NK-92 (cell line): ENCODE data around the gene FMN2.

Experiments
- DNase-seq: peaks from one replicate; lab custom pipeline; 2025; ENCODE audit not compliant: unreplicated experiment; lab: John Stamatoyannopoulos, UW

Gene FMN2

GRCh38 chr1:240484804-240485443, 393.2 kb downstream of the FMN2 start:
- no peak for DNase-seq

- DNase-seq = no peak
Measured at GRCh38 chr1:240486611-240487010, 394.9 kb downstream of the FMN2 start.

- DNase-seq = no peak
Measured at GRCh38 chr1:240487493-240487892, 395.8 kb downstream of the FMN2 start.

- DNase-seq = no peak
Measured at GRCh38 chr1:240491156-240491555, 399.5 kb downstream of the FMN2 start.

GRCh38 chr1:240491796-240492195, 400.1 kb downstream of the FMN2 start:
- no peak for DNase-seq

- DNase-seq = no peak
Measured at GRCh38 chr1:240492832-240493440, 401.3 kb downstream of the FMN2 start.

- no peak for DNase-seq
Measured at GRCh38 chr1:240495601-240496000, 403.9 kb downstream of the FMN2 start.

- DNase-seq = no peak
Measured at GRCh38 chr1:240496356-240496755, 404.7 kb downstream of the FMN2 start.

GRCh38 chr1:240496941-240497340, 405.3 kb downstream of the FMN2 start:
- no peak for DNase-seq

- DNase-seq = no peak
Measured at GRCh38 chr1:240497908-240498307, 406.2 kb downstream of the FMN2 start.

GRCh38 chr1:240498335-240498734, 406.7 kb downstream of the FMN2 start:
- DNase-seq = no peak

- no peak for DNase-seq
Measured at GRCh38 chr1:240499012-240499411, 407.3 kb downstream of the FMN2 start.

- no peak for DNase-seq
Measured at GRCh38 chr1:240500647-240501046, 409.0 kb downstream of the FMN2 start.

GRCh38 chr1:240501115-240501514, 409.4 kb downstream of the FMN2 start:
- no peak for DNase-seq

- DNase-seq = no peak
Measured at GRCh38 chr1:240503036-240503435, 411.4 kb downstream of the FMN2 start.

- DNase-seq = no peak
Measured at GRCh38 chr1:240503558-240503957, 411.9 kb downstream of the FMN2 start.

- no peak for DNase-seq
Measured at GRCh38 chr1:240506176-240506575, 414.5 kb downstream of the FMN2 start.

GRCh38 chr1:240508201-240508600, 416.5 kb downstream of the FMN2 start:
- no peak for DNase-seq

GRCh38 chr1:240508950-240509349, 417.3 kb downstream of the FMN2 start:
- DNase-seq = no peak

GRCh38 chr1:240511789-240512188, 420.1 kb downstream of the FMN2 start:
- no peak for DNase-seq

- no peak for DNase-seq
Measured at GRCh38 chr1:240515505-240515904, 423.8 kb downstream of the FMN2 start.

GRCh38 chr1:240516069-240516468, 424.4 kb downstream of the FMN2 start:
- DNase-seq = no peak

- no peak for DNase-seq
Measured at GRCh38 chr1:240517891-240518290, 426.2 kb downstream of the FMN2 start.
